HepG2 (cell line): ENCODE results near the gene KLK11. TPM values are rescaled to one million over a fixed set of nuclear protein-coding genes. Genes with fewer than 3 reads are reported as not detected.

Experiments used
- ATAC-seq: fragments of 200-7000 bp; cut with Tn5 transposase; 3 replicates; pipeline ENCODE4 v1.9.1; 2020; ENCODE audit warnings: mild to moderate bottlenecking, moderate library complexity
- BruUV-seq: library from RNA; stranded (reverse); fragments of 400-500 nt; replicated peaks from 2 replicates; lab custom pipeline; 2021; lab: Mats Ljungman, UMichigan
- CTCF ChIA-PET: fragments of 300-600 bp; formaldehyde crosslinking; extraction: SDS; loops from one replicate; lab custom pipeline; 2021; ENCODE audit warnings: low total read pairs, inconsistent platforms, low intra/inter-chr PET ratio; lab: Yijun Ruan, JAX
- POLR2A ChIA-PET: fragments of 350-600 bp; sonication (Branson Sonifier 250); formaldehyde crosslinking; loops from one replicate; lab custom pipeline; 2020; ENCODE audit warnings: antibody characterized with exemption, inconsistent platforms; lab: Yijun Ruan, JAX
- DNase-seq: peaks from one replicate; pipeline ENCODE4 v3.0.0-alpha.2; 2015; ENCODE audit warnings: low spot score
- FAIRE-seq: peaks from 3 replicates; lab custom pipeline; 2011; peaks lifted over from hg19 to GRCh38; lab: Jason Lieb, UNC
- H2AFZ ChIP-seq: one replicate; pipeline ENCODE4 v1.6.1; 2011; ENCODE audit warnings: low read length, inconsistent platforms
- H3K27ac ChIP-seq: fragments of 300-600 bp; 3 replicates; pipeline ENCODE4 v1.8.0; 2011; ENCODE audit warnings: mixed run types, mild to moderate bottlenecking, mixed read lengths, low read length, inconsistent platforms; ENCODE audit not compliant: insufficient read depth; ENCODE audit errors: extremely low read length
- H3K27me3 ChIP-seq, 2 experiments: fragments of 200-600 bp in 1 of 2; 2 replicates in 1 of 2; 3 replicates in 1 of 2; pipeline versions ENCODE4 v1.6.0 to v1.8.0; 2011; ENCODE audit warnings: low read length in 2 of 2, mild to moderate bottlenecking in 2 of 2, moderate library complexity in 2 of 2, inconsistent platforms in 1 of 2; ENCODE audit not compliant: insufficient read depth in 2 of 2, control insufficient read depth in 1 of 2
- H3K36me3 ChIP-seq, 2 experiments: fragments of 200-600 bp in 1 of 2; replicated peaks in 1 of 2; 2 replicates in 1 of 2; 3 replicates in 1 of 2; pipeline versions ENCODE4 v1.5.1 to v1.8.0; 2011; ENCODE audit warnings: low read length in 2 of 2, inconsistent platforms in 1 of 2; ENCODE audit not compliant: insufficient read depth in 2 of 2, control insufficient read depth in 1 of 2
- H3K4me1 ChIP-seq: 2 replicates; pipeline ENCODE4 v1.5.1; 2012; ENCODE audit warnings: low read length, inconsistent platforms; ENCODE audit not compliant: insufficient read depth
- H3K4me2 ChIP-seq: 2 replicates; pipeline ENCODE4 v1.6.0; 2011; ENCODE audit warnings: low read depth, low read length, inconsistent platforms
- H3K4me3 ChIP-seq, 3 experiments: fragments of 200-600 bp in 1 of 3; sonication (generic), shearing (Covaris generic) in 1 of 3; replicated peaks in 1 of 3; 2 replicates each; pipeline ENCODE4 v1.5.1; 2011 to 2016; ENCODE audit warnings: low read length in 3 of 3, inconsistent platforms in 2 of 3, low read depth in 2 of 3, mild to moderate bottlenecking in 2 of 3, control low read depth in 1 of 3, mixed read lengths in 1 of 3; ENCODE audit not compliant: insufficient read depth in 1 of 3
- H3K79me2 ChIP-seq: one replicate; pipeline ENCODE4 v1.6.1; 2011; ENCODE audit warnings: low read length, inconsistent platforms; ENCODE audit not compliant: insufficient read depth
- H3K9ac ChIP-seq: 2 replicates; pipeline ENCODE4 v1.6.0; 2011; ENCODE audit warnings: mild to moderate bottlenecking, low read depth, low read length, inconsistent platforms; ENCODE audit not compliant: insufficient read depth
- H3K9me3 ChIP-seq: 2 replicates; pipeline ENCODE4 v1.5.1; 2012; ENCODE audit warnings: mild to moderate bottlenecking, low read length
- H4K20me1 ChIP-seq: 2 replicates; pipeline ENCODE4 v1.6.0; 2011; ENCODE audit warnings: inconsistent platforms, mild to moderate bottlenecking, low read length, moderate library complexity; ENCODE audit not compliant: insufficient read depth
- PRPF4 ChIP-seq: fragments of 200-400 bp; formaldehyde crosslinking; IDR thresholded peaks from 2 replicates; pipeline ENCODE4 v1.6.1; 2016; ENCODE audit warnings: low read length, low read depth; ENCODE audit not compliant: poor library complexity, severe bottlenecking
- SP1 ChIP-seq, 2 experiments: fragments of 450-650 bp in 1 of 2; sonication (generic) in 1 of 2; formaldehyde crosslinking in 1 of 2; IDR thresholded peaks; 2 replicates each; pipeline versions ENCODE4 v1.4.0 to v1.6.1; 2016 to 2020; ENCODE audit warnings: missing genetic modification reagents in 1 of 2
- ZNF564 ChIP-seq: sonication (generic); formaldehyde crosslinking; IDR thresholded peaks from 2 replicates; pipeline ENCODE4 v1.8.1; 2023; ENCODE audit warnings: mild to moderate bottlenecking, missing genetic modification reagents
- ZNF7 ChIP-seq: IDR thresholded peaks from 2 replicates; pipeline ENCODE4 v1.6.1; 2016; ENCODE audit warnings: missing biosample characterization, missing genetic modification reagents
- WGBS: methylation state at CpG from one replicate; pipeline ENCODE4 v1.1.6; 2017; ENCODE audit warnings: low lambda C conversion rate; 5-methylcytosine and 5-hydroxymethylcytosine counted together
- in situ Hi-C: cut with HindIII; loops from 2 replicates; pipeline ENCODE4 v1.10.0; 2017; ENCODE audit warnings: low pct_unique_long_range_greater_than_20kb; ENCODE audit not compliant: extremely low pct_ligation_motif_present
- intact Hi-C: fragments of 100-400 bp; cut with micrococcal nuclease; formaldehyde crosslinking; loops from one replicate; pipeline ENCODE4 v1.10.0; 2022; ENCODE audit not compliant: unreplicated experiment
- polyA plus RNA-seq, 8 experiments: library from polyadenylated mRNA; depleted of rRNA in 3 of 8; stranded (reverse) in 7 of 8; unstranded in 1 of 8; fragments of >200 nt; fragmentation: Illumina TruSeq in 4 of 8; extraction: Trizol in 4 of 8; gene quantifications; 2 replicates each; pipeline versions ENCODE4 v1.2.1 to v1.2.3, GENCODE V29; 2011 to 2016; ENCODE audit warnings: low read depth in 4 of 8, missing spikeins in 1 of 8, mixed read lengths in 1 of 8; ENCODE audit not compliant: insufficient read depth in 1 of 8
- total RNA-seq, 5 experiments: library from RNA; depleted of rRNA; stranded (reverse); fragments of >200 nt; fragmentation: Illumina TruSeq; extraction: Trizol; gene quantifications; 2 replicates each; pipeline ENCODE4 v1.2.3, GENCODE V29; 2016; ENCODE audit warnings: low read depth in 1 of 5
- TF ChIP-seq, protein P1 (sequence below): sonication (generic); formaldehyde crosslinking; IDR thresholded peaks from 2 replicates; pipeline ENCODE4 v1.9.0; 2021; ENCODE audit warnings: missing genetic modification reagents, borderline replicate concordance
- TF ChIP-seq, protein P2 (sequence below): sonication (generic); formaldehyde crosslinking; IDR thresholded peaks from 2 replicates; pipeline ENCODE4 v1.5.0; 2020; ENCODE audit warnings: missing genetic modification reagents

Gene KLK11
- total and polyA plus RNA-seq, 2 of the 13 experiments (the other 11 are each of a cell fraction or from before 2014, with no cell fraction given), result not detected

DNA sequence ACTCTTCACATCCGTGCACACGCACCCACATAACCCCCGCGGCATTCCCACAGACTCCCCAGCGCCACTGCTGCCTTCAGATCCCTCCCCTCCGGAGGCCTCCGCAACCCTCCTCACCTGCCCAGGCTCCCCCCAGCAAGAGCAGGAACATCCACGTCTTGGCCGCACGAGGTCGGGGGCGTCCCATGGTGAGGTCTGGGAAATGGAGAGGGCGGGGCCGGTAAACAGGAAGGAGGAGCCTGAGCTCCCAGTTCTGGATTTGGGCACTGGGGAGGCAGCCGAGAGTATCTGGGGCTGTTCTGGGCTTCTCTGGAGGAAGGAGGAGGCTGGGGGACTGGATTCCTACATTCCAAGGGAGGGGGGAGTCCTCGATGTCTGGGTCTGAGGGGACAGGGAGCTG, 25.4 kb downstream of the KLK11 start (continued):
- TF ChIP-seq, protein P1, sequence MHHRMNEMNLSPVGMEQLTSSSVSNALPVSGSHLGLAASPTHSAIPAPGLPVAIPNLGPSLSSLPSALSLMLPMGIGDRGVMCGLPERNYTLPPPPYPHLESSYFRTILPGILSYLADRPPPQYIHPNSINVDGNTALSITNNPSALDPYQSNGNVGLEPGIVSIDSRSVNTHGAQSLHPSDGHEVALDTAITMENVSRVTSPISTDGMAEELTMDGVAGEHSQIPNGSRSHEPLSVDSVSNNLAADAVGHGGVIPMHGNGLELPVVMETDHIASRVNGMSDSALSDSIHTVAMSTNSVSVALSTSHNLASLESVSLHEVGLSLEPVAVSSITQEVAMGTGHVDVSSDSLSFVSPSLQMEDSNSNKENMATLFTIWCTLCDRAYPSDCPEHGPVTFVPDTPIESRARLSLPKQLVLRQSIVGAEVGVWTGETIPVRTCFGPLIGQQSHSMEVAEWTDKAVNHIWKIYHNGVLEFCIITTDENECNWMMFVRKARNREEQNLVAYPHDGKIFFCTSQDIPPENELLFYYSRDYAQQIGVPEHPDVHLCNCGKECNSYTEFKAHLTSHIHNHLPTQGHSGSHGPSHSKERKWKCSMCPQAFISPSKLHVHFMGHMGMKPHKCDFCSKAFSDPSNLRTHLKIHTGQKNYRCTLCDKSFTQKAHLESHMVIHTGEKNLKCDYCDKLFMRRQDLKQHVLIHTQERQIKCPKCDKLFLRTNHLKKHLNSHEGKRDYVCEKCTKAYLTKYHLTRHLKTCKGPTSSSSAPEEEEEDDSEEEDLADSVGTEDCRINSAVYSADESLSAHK (CRISPR knock-in tag), result no peak
- TF ChIP-seq SP1 (IDR thresholded peaks at IDR 0.05), result no peak
- TF ChIP-seq SP1 (CRISPR knock-in tag; IDR thresholded peaks at IDR 0.05), result no peak
- TF ChIP-seq ZNF7 (CRISPR knock-in tag), result no peak
- no peak for TF ChIP-seq PRPF4

DNA sequence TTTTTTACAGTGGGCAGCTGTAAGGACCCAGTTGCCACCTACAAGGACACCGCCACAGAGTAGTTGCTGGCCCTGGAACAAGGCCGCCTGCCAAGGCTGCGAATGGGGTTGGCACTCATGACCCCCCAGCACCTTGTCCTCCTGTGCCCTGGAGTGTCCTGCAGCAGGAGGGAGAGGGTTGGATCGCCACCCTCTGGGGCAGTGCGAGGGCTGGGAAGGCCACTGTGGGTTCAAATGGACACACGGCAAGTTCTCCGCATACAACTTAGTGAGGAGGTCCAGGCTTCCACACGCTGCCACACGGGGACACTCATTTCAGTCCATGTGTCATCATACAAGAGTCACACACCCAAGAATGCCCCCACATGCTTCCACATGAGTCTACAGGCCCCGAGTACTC, 26.0 kb downstream of the KLK11 start:
- ATAC-seq (no peak), FAIRE-seq (no peak), DNase-seq (no peak)
- WGBS, result 64% methylated on average over 6 of the region's 10 CpGs
- Histone ChIP-seq H3K27ac (no peak overlapping the region), H3K9ac (no peak overlapping the region), H3K27me3 (peaks cover 3 to 11% of the 10 kb centered on the region in 2 experiments; a peak in 4 of 5 replicates), H4K20me1 (no peaks in the 10 kb centered on the region), H2AFZ (no peak overlapping the region), H3K9me3 (no peaks in the 10 kb centered on the region), H3K36me3 (no peaks in the 10 kb centered on the region), H3K4me2 (no peak overlapping the region), H3K79me2 (no peaks in the 10 kb centered on the region), H3K4me1 (no peaks in the 10 kb centered on the region), H3K4me3 (no peak overlapping the region)
- intact Hi-C loops, result no loop called here
- CTCF ChIA-PET, result no interaction called here
- TF ChIP-seq, protein P2, sequence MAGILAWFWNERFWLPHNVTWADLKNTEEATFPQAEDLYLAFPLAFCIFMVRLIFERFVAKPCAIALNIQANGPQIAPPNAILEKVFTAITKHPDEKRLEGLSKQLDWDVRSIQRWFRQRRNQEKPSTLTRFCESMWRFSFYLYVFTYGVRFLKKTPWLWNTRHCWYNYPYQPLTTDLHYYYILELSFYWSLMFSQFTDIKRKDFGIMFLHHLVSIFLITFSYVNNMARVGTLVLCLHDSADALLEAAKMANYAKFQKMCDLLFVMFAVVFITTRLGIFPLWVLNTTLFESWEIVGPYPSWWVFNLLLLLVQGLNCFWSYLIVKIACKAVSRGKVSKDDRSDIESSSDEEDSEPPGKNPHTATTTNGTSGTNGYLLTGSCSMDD, result no peak
- no peak for TF ChIP-seq ZNF564
- BruUV-seq, result no TSS peak
- in situ Hi-C loops, result no loop called here
- POLR2A ChIA-PET, result no interaction called here
